ENCODE measurements around the gene KIF3A.

Gene KIF3A

GRCh38 chr5:132779961-132780360, 42.6 kb upstream of the KIF3A start:
- TF ChIP-seq CTCF (IDR thresholded peaks at IDR 0.05; ENCODE audit: extremely low read depth, missing control alignments) = no peak
- DNase-seq (ENCODE audit: low spot score) = no peak

GRCh38 chr5:132778856-132779255, 41.5 kb upstream of the KIF3A start:
- DNase-seq (ENCODE audit: low spot score) = no peak
- no peak for TF ChIP-seq CTCF (IDR thresholded peaks at IDR 0.05; ENCODE audit: extremely low read depth, missing control alignments)

- DNase-seq (ENCODE audit: low spot score) = no peak
- TF ChIP-seq CTCF (IDR thresholded peaks at IDR 0.05; ENCODE audit: extremely low read depth, missing control alignments) = no peak
These were observed 40.8 kb upstream of the KIF3A start for GRCh38 chr5:132778129-132778528.

GRCh38 chr5:132777209-132778069, 40.1 kb upstream of the KIF3A start, which contains the start of gene SEPTIN8:
TSS of gene SEPTIN8 (minus strand) at chr5:132777239. CDS start at chr5:132777137, 102 bp downstream.
- TF ChIP-seq CTCF (IDR thresholded peaks at IDR 0.05; ENCODE audit: extremely low read depth, missing control alignments) = no peak
- DNase-seq (ENCODE audit: low spot score) = peak; percentile 91

GRCh38 chr5:132776938-132777208, 39.5 kb upstream of the KIF3A start:
- DNase-seq (ENCODE audit: low spot score) = no peak
- no peak for TF ChIP-seq CTCF (IDR thresholded peaks at IDR 0.05; ENCODE audit: extremely low read depth, missing control alignments)

GRCh38 chr5:132776131-132776937, 39.0 kb upstream of the KIF3A start:
- no peak for DNase-seq (ENCODE audit: low spot score)
- no peak for TF ChIP-seq CTCF (IDR thresholded peaks at IDR 0.05; ENCODE audit: extremely low read depth, missing control alignments)

- TF ChIP-seq CTCF (IDR thresholded peaks at IDR 0.05; ENCODE audit: extremely low read depth, missing control alignments) = no peak
- no peak for DNase-seq (ENCODE audit: low spot score)
These were observed 38.2 kb upstream of the KIF3A start for GRCh38 chr5:132775476-132775961.
